Subcutaneous abdominal adipose tissue (tissue), 5 donors: ENCODE results near the gene ABCE1.

Experiments used
- H3K27ac ChIP-seq: one replicate; pipeline ENCODE4 v1.7.0; 2013; ENCODE audit warnings: low read depth, mild to moderate bottlenecking, inconsistent platforms, low read length, moderate library complexity
- H3K27me3 ChIP-seq, 5 donors: one replicate each; pipeline ENCODE4 v1.7.0; 2013; ENCODE audit warnings: low read length in 5 of 5, inconsistent platforms in 1 of 5; ENCODE audit not compliant: control insufficient read depth in 5 of 5, insufficient read depth in 4 of 5
- H3K36me3 ChIP-seq, 5 donors: one replicate each; pipeline ENCODE4 v1.7.0; 2013; ENCODE audit warnings: low read length in 5 of 5; ENCODE audit not compliant: control insufficient read depth in 5 of 5, insufficient read depth in 5 of 5
- H3K4me1 ChIP-seq, 5 donors: one replicate each; pipeline ENCODE4 v1.7.0; 2013; ENCODE audit warnings: low read length in 5 of 5, mild to moderate bottlenecking in 3 of 5, moderate library complexity in 1 of 5; ENCODE audit not compliant: control insufficient read depth in 5 of 5, insufficient read depth in 5 of 5
- H3K4me3 ChIP-seq, 5 donors: one replicate each; pipeline ENCODE4 v1.7.0; 2013; ENCODE audit warnings: low read length in 5 of 5, low read depth in 1 of 5
- H3K9ac ChIP-seq, 5 donors: one replicate each; pipeline ENCODE4 v1.7.0; 2013; ENCODE audit warnings: low read length in 5 of 5, mild to moderate bottlenecking in 4 of 5, moderate library complexity in 3 of 5
- H3K9me3 ChIP-seq, 5 donors: one replicate each; pipeline ENCODE4 v1.7.0; 2013; ENCODE audit warnings: low read length in 5 of 5; ENCODE audit not compliant: control insufficient read depth in 5 of 5
- donor health status: healthy.
- donor health status: healthy.
- donor health status: healthy.
- donor health status: healthy.
- donor health status: healthy.

Gene ABCE1

GRCh38 chr4:145097821-145098674 lies at the start of gene ABCE1, which contains the start of gene ANAPC10:
TSS of gene ABCE1 (plus strand) at chr4:145098311. CDS start at chr4:145104413, 6,102 bp downstream.
TSS of gene ANAPC10 (minus strand) at chr4:145098196. CDS start at chr4:145096099, 2,097 bp downstream.
- Histone ChIP-seq H3K4me3 (peak within 1 kb of the TSS; percentile 73 to 94 (median 91)), H3K27me3 (no peaks in the 10 kb centered on the region), H3K4me1 (peaks cover 3 to 44% (median 36%) of the 10 kb centered on the region in 5 donors), H3K9ac (peak within 1 kb of the TSS; percentile 83 to 97 (median 86)), H3K9me3 (peaks cover 3 to 9% (median 9%) of the 10 kb centered on the region in 5 donors), H3K27ac (peak within 1 kb of the TSS; percentile 90), H3K36me3 (peaks cover 17 to 24% (median 20%) of the 10 kb centered on the region in 5 donors)

- H3K9me3 ChIP-seq = peaks cover 0 to 2% (median 0%) of the 10 kb centered on the region in 5 donors
- no peak overlapping the region for H3K4me3 ChIP-seq
- H3K9ac ChIP-seq = no peak overlapping the region
- no peak overlapping the region for H3K27ac ChIP-seq
- no peaks in the 10 kb centered on the region for H3K27me3 ChIP-seq
- H3K4me1 ChIP-seq = no peaks in the 10 kb centered on the region
- peaks cover 0 to 8% (median 4%) of the 10 kb centered on the region in 5 donors for H3K36me3 ChIP-seq
These were observed 49.3 kb upstream of the ABCE1 start for GRCh38 chr4:145048817-145049216.

GRCh38 chr4:145049241-145049640 lies 48.9 kb upstream of the ABCE1 start:
- Histone ChIP-seq H3K9ac (no peak overlapping the region), H3K4me3 (no peak overlapping the region), H3K4me1 (no peaks in the 10 kb centered on the region), H3K9me3 (peaks cover 0 to 2% (median 0%) of the 10 kb centered on the region in 5 donors), H3K36me3 (peaks cover 0 to 8% (median 4%) of the 10 kb centered on the region in 5 donors), H3K27ac (no peak overlapping the region), H3K27me3 (no peaks in the 10 kb centered on the region)

- Histone ChIP-seq H3K27ac (no peak overlapping the region), H3K27me3 (no peaks in the 10 kb centered on the region), H3K9ac (no peak overlapping the region), H3K4me1 (no peaks in the 10 kb centered on the region), H3K4me3 (no peak overlapping the region), H3K9me3 (no peaks in the 10 kb centered on the region), H3K36me3 (peaks cover 0 to 3% (median 0%) of the 10 kb centered on the region in 5 donors)
These were observed 42.4 kb upstream of the ABCE1 start for GRCh38 chr4:145055533-145056257.

- no peak overlapping the region for H3K4me3 ChIP-seq
- no peaks in the 10 kb centered on the region for H3K4me1 ChIP-seq
- peaks cover 0 to 2% (median 0%) of the 10 kb centered on the region in 5 donors for H3K36me3 ChIP-seq
- no peak overlapping the region for H3K27ac ChIP-seq
- H3K9ac ChIP-seq = no peak overlapping the region
- H3K9me3 ChIP-seq = no peaks in the 10 kb centered on the region
- no peaks in the 10 kb centered on the region for H3K27me3 ChIP-seq
These were observed 41.6 kb upstream of the ABCE1 start for GRCh38 chr4:145056325-145057130.

GRCh38 chr4:145058256-145058655 lies 39.9 kb upstream of the ABCE1 start:
- Histone ChIP-seq H3K27me3 (no peaks in the 10 kb centered on the region), H3K9me3 (no peaks in the 10 kb centered on the region)

GRCh38 chr4:145061318-145061920 lies 36.7 kb upstream of the ABCE1 start:
- Histone ChIP-seq H3K4me1 (peaks cover 0 to 10% (median 0%) of the 10 kb centered on the region in 5 donors), H3K36me3 (peaks cover 0 to 10% (median 0%) of the 10 kb centered on the region in 5 donors), H3K27me3 (no peaks in the 10 kb centered on the region), H3K9me3 (no peaks in the 10 kb centered on the region), H3K27ac (no peak overlapping the region), H3K9ac (no peak overlapping the region), H3K4me3 (no peak overlapping the region)

More at GRCh38 chr4:145058256-145058655, 39.9 kb upstream of the ABCE1 start:
- H3K36me3 ChIP-seq = peaks cover 0 to 8% (median 0%) of the 10 kb centered on the region in 5 donors
- no peak overlapping the region for H3K9ac ChIP-seq
- no peak overlapping the region for H3K4me3 ChIP-seq
- no peaks in the 10 kb centered on the region for H3K4me1 ChIP-seq
- H3K27ac ChIP-seq = no peak overlapping the region

GRCh38 chr4:145066063-145066501 lies 32.0 kb upstream of the ABCE1 start:
- Histone ChIP-seq H3K36me3 (peaks cover 0 to 26% (median 0%) of the 10 kb centered on the region in 5 donors), H3K9ac (peak overlapping the region in 2 of 5 donors; percentile 5 to 28), H3K9me3 (no peaks in the 10 kb centered on the region), H3K4me3 (no peak overlapping the region), H3K4me1 (peaks cover 0 to 10% (median 0%) of the 10 kb centered on the region in 5 donors), H3K27ac (peak overlapping the region; percentile 37), H3K27me3 (no peaks in the 10 kb centered on the region)

- Histone ChIP-seq H3K9ac (no peak overlapping the region), H3K36me3 (peaks cover 0 to 18% (median 0%) of the 10 kb centered on the region in 5 donors)
These were observed 28.8 kb upstream of the ABCE1 start for GRCh38 chr4:145069361-145069760.

More at GRCh38 chr4:145069361-145069760, 28.8 kb upstream of the ABCE1 start:
- Histone ChIP-seq H3K4me1 (peaks cover 0 to 10% (median 0%) of the 10 kb centered on the region in 5 donors), H3K4me3 (no peak overlapping the region), H3K9me3 (no peaks in the 10 kb centered on the region), H3K27ac (no peak overlapping the region), H3K27me3 (no peaks in the 10 kb centered on the region)
